GM18868 (cell line): ENCODE data around the gene RPEL1.
A peak's percentile ranks its signal among the peaks of the same experiment; 100 is the strongest.
"Not testable (repeated sequence)": the region's sequence is repeated elsewhere in the genome, so short reads cannot be mapped to it uniquely, and the experiment has no call there.

Source experiments
- ATAC-seq: cut with Tn5 transposase; IDR thresholded peaks from one replicate; pipeline ENCODE4 v1.9.1; 2021; ENCODE audit warnings: mild to moderate bottlenecking, moderate library complexity; ENCODE audit not compliant: unreplicated experiment

The RPEL1 gene

GRCh38 chr10:103232772-103233488 is 12.8 kb upstream of the RPEL1 start:
- ATAC-seq = no peak

GRCh38 chr10:103235775-103236174 is 9.9 kb upstream of the RPEL1 start:
- no peak for ATAC-seq

- ATAC-seq = no peak
Measured at GRCh38 chr10:103238506-103239252, 7.0 kb upstream of the RPEL1 start.

DNA sequence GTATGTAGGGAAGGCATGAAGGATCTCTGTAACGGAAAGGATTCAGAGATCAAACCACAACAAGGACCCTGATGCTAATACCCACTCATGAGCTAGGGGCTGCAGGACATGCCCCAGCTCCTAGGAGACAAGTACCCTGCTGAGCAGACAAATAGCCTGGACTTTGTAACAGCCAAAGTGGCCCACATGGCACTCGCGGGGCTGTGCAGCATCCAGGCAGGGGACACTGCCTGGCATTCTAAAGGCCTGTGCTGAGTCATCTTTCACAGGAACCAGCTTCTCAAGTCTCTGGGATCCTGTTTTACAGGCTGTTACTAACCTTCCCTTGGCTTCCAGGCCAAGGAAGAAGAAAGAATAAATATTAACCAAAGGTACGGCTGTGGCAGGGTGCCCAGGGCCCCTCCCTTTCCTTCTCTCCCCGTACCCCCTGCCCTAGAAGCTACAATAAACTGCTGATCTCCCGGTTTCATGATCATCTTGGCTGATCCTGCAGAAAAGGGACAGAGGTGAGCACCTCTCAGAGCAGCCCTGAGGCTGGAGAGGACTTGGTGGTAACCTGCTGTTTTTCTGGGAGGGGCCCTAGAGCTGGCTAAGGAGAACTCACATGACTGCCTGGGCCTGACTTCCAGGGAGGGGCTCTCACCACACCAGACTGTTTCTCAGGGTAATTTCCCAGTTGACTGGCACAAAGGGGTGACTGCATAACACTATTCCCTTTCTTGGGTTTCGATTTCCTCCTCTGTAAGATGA is 4.2 kb upstream of the RPEL1 start:
- ATAC-seq = peak; percentile 59

DNA sequence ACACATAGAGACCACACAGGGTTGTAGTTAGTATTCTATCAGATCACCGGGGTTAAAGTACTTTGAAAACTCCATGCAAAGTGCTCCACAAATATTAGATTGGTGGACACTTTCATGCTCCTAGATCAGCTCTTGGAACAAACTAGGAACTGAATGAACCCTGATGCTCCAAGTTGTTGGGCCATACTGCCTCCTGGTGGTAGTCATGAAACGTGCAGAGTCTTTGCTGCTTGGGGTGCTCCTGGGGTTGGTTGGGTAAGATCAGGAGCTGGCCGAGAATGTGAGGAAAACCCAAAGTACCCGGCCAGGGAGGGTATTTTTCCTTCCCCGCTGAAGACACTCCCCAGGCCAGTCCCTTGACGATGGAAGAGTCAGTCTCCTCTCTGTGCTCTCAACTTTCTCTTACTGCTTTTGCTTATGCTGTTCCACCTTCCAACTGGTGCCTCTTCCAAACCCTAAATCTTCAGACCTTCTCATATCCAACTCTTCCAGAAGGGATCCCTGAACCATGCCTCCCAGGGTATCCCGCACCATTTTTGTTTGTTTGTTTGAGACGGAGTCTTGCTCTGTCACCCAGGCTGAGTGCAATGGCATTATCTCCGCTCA is 918 bp upstream of the RPEL1 start:
- ATAC-seq = no peak

DNA sequence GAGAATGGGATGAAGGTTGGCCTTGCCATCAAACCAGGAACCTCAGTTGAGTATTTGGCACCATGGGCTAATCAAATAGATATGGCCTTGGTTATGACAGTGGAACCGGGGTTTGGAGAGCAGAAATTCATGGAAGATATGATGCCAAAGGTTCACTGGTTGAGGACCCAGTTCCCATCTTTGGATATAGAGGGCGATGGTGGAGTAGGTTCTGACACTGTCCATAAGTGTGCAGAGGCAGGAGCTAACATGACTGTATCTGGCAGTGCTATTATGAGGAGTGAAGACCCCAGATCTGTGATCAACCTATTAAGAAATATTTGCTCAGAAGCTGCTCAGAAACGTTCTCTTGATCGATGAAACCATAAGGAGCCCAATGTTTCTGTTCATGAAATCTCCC is 637 bp downstream of the RPEL1 start:
- no peak for ATAC-seq

GRCh38 chr10:103254113-103254512 is 8.4 kb downstream of the RPEL1 start:
- ATAC-seq = no peak

DNA sequence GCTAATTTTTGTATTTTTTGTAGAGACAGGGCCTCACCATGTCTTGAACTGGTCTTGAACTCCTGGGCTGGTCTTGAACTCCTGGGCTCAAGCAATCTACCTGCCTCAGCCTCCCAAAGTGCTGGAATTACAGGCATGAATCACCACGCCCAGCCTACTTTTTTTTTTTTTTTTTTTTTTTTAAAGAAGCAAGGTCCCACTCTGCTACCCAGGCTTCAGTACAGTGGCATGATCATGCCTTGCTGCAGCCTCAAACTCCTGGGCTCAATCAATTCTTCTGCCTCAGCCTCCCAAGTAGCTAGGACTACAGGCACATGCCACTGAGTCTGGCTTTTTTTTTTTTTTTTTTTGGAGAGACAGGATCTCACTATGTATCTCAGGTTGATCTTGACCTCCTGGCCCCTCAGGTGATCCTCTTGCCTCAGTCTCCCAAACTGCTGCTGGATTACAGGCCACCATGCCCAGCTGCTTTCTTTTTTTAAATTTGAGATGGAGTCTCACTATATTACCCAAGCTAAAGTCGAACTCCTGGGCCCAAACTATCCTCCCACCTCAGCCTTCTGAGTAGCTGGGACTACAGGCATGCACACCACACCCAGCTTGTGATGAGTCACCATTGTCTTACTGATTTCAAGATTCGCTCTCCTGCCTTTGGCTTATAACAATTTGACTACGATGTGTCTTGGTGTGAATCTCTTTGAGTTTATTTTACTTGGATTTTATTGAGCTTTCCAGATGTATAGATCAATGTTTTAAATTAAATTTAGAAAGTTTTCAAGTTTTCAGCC is 9.0 kb downstream of the RPEL1 start:
- no peak for ATAC-seq

DNA sequence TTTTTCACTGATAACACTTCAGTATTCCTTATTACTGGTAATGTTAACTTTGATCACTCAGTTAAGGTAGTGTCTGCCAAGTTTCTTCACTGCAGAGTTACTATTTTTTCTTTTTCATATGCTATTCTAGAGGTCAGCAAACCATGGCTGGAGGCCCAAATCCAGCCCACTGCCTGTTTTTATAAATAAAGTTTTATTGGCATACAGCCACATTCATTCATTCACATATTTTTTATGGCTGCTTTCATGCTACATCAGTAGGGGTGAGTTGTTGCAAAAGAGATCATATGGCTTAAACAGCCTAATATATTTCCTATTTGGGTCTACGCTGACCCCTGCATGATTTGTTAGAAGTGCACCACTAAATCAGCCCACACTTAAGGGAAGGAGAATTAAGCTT is 10.9 kb downstream of the RPEL1 start:
- no peak for ATAC-seq

DNA sequence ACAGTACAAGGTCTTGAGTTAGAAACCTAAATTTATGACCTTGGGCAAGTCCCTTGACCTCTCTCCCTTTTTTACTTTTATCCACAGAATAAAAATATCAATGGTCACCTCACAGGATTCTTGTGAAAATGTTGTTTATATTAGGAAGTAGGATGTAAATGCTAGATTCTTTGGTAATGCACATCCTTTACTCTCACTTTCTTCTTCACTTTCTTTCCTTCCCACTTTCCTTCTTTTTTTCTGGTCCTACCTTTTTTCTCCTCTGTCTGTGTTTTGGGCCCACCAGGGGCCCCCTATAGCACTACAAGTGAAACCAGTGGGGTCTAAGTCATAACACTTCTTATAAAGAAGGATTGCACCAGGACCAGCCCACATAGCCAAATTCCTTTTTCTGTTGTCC is 12.1 kb downstream of the RPEL1 start:
- no peak for ATAC-seq

- ATAC-seq = not testable (repeated sequence)
Measured at GRCh38 chr10:103258928-103259327, 13.2 kb downstream of the RPEL1 start.

GRCh38 chr10:103259989-103260388 is 14.3 kb downstream of the RPEL1 start:
- no peak for ATAC-seq

DNA sequence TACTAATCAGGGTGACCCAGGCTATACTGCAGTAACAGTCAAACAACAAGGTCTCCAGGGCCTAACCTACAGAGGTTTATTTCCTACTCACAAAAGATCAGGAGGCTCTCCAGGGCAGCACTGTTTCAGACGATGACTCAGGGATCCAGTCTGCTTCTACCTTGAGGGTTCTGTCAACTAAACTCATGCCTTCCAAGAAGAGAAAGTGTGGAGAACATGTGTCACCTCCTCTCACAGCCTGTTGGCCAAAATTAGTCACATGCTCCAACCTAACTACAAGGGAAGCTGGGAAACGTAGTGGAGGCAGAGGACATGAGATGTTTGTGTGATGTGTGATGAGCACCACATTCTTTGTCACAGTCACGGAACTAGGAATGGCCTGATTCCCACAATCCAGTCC is 16.5 kb downstream of the RPEL1 start:
- no peak for ATAC-seq

DNA sequence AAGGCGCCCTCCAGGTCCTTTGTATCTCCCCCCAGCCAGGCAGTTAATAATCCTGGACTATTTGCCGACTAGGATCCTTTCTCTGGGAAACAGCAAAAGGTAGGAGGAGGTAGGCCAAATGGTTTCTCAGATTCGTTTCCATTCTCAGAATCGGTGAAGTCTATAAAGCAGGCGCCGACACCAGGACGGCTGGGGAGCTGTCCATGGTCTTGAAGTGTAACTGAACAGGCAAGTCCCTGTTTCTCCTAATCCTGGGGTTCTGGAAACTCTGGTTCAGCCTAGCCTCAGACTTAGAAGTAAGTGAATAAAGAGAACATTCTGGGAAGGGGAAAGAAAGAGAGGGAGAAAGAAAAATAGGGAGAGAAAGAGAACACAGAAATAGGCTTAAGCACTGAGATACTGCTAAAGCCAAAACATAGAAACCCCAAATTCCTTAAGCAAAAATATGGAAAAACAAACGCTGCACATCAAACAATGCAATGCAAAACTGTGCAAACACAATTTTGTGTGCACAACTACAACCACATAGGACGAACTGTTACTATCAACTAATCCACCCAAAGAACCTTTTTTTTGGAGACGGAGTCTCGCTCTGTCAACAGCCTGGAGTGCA is 20.1 kb downstream of the RPEL1 start:
- ATAC-seq = no peak

- ATAC-seq = no peak
Measured at GRCh38 chr10:103273041-103273441, 27.4 kb downstream of the RPEL1 start.

- ATAC-seq = no peak
Measured at GRCh38 chr10:103276251-103276895, 30.7 kb downstream of the RPEL1 start.

- ATAC-seq = peak; percentile 46
Measured at GRCh38 chr10:103276896-103277712, 31.4 kb downstream of the RPEL1 start, which contains the start of gene INA. TSS of gene INA (plus strand) at chr10:103277138. CDS start at chr10:103277212, 74 bp downstream.

DNA sequence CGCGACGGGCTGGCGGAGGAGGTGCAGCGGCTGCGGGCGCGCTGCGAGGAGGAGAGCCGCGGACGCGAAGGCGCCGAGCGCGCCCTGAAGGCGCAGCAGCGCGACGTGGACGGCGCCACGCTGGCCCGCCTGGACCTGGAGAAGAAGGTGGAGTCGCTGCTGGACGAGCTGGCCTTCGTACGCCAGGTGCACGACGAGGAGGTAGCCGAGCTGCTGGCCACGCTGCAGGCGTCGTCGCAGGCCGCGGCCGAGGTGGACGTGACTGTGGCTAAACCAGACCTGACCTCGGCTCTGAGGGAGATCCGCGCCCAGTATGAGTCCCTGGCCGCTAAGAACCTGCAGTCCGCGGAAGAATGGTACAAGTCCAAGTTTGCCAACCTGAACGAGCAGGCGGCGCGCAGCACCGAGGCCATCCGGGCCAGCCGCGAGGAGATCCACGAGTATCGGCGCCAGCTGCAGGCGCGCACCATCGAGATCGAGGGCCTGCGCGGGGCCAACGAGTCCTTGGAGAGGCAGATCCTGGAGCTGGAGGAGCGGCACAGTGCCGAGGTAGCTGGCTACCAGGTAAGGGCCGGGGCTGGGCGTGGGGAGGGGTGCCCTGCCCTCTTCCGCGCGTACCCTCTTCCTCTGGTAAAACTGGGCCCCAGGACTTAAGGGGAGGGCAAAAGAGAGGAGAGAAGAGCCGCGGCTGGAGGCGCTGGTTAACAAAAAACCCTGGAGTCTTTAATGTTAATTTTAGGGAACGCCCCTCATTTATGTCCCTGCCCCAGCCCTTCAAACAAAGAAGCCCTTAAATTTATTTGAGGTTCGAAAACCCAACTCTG is 32.2 kb downstream of the RPEL1 start:
- no peak for ATAC-seq
